HG02610 (cell line): ENCODE measurements around the gene PRM2.

Experiments
- ATAC-seq: cut with Tn5 transposase; IDR thresholded peaks from one replicate; pipeline ENCODE4 v1.9.1; 2021; ENCODE audit warnings: mild to moderate bottlenecking, moderate library complexity; ENCODE audit not compliant: unreplicated experiment

The PRM2 gene

DNA sequence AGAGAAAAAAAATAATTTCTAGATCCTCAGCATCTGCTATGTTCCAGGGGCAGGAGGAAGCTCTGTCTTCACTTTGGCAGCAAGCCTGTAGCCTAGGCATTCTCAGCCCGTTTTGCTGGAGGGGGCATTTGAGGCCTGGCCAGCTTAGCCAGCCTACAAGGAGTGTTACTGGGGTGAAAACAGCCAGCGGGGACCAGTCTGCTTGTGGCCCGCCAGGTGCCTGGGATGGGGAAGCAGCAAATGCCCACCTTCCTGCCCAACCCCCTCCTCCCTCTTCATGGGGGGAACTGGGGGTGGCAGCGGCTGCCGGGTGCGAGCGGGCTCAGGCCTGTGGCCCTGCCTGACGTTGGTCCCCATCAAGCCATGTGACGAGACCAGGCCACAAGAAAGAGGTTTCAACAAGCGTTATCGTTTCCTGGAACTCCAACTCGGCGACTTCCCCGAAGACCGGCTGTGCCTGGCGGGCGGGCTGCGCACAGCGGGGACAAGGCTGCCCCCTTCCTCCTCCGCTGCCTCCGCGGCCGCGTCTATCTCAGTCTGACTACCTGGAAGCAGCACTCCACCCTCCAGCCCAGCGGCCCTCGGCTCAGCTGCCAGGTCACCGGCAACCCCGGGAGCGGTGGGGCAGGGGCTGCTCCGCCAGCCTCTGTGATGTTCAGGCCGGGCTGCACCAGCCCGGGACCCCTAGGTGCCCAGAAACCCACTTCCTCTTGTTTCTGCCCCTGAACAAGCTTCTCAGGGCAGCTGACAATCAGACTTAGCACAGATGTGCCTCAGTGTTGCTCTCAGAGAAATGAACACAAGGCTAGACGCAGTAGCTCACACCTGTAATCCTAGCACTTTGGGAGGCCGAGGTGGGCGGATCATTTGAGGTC, 43.2 kb downstream of the PRM2 start:
- ATAC-seq, result peak; percentile 71

- no peak for ATAC-seq
Measured at GRCh38 chr16:11232302-11232851, 43.9 kb downstream of the PRM2 start.

- no peak for ATAC-seq
Measured at GRCh38 chr16:11231367-11231970, 44.8 kb downstream of the PRM2 start.

- ATAC-seq, result no peak
Measured at GRCh38 chr16:11229906-11230305, 46.4 kb downstream of the PRM2 start.

- no peak for ATAC-seq
Measured at GRCh38 chr16:11229432-11229831, 46.8 kb downstream of the PRM2 start.

DNA sequence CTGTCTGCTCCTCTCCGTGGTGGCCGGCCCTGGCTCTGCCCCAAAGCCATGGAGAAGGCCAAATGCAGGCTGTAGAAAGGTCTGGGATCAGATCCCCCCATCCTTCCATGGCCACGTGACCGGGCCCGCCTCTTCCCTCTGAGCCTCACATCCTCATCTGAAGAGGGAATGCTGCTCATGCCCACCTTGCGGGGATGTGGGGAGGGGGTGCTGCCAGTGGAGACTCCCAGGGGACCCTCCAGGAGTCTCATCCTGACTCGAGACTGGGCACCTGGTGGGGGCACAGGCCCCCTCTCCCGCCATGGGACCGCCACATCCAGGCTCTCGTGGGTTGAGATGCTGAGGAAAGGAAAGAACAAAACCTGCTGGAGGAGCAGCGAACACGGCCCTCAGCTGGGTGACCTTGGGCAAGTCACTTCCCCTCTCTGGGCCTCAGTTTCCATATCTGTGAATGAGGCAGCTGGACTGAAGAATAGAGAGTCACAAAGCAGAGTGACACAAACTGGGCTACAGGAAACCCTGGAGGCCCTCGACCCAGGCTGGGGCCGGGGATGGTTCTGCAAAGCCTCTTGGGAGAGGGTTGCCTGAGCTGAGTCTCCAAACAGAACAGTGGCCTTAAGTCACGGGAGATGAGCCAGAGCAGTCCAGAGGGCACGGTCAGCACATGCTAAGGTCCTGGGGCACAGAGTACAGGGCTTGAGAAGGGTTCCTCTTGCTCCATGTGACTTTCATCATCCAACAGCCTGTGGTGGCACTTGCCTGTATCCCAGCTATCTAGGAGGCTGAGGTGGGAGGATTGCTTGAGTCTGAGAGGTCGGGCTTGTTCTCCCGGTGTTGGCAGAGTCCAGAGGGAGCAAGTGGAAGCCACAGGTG, 50.4 kb downstream of the PRM2 start:
- no peak for ATAC-seq
